B cell (primary cell): ENCODE measurements around the gene TFAP2C.

Experiments used
- CTCF ChIP-seq: fragments of 200-600 bp; IDR thresholded peaks from one replicate; pipeline ENCODE4 v1.8.0; 2022; ENCODE audit warnings: antibody characterized with exemption, mild to moderate bottlenecking
- EZH2 ChIP-seq: IDR thresholded peaks from 2 replicates; pipeline ENCODE4 v1.6.1; 2012; ENCODE audit warnings: borderline replicate concordance, low read depth, mild to moderate bottlenecking, moderate library complexity, low read length; ENCODE audit not compliant: insufficient read depth, poor library complexity, severe bottlenecking

GRCh38 chr20:56625837-56626236 is 3.3 kb upstream of the TFAP2C start:
- TF ChIP-seq CTCF (no peak), EZH2 (no peak)
